Ammon's horn (tissue), 1 donor: Measurements from ENCODE around the gene C1orf174.

Source experiments
- DNase-seq: peaks from one replicate; pipeline ENCODE4 v3.0.0-alpha.2; 2016; ENCODE audit warnings: low spot score

C1orf174 gene

GRCh38 chr1:3895279-3895950 lies 4.7 kb downstream of the C1orf174 start:
- DNase-seq: no peak

- no peak for DNase-seq
These were observed 5.3 kb downstream of the C1orf174 start for GRCh38 chr1:3894626-3895278.

- DNase-seq: no peak
These were observed 6.9 kb downstream of the C1orf174 start for GRCh38 chr1:3893190-3893589.

- DNase-seq: peak; percentile 47
These were observed 7.3 kb downstream of the C1orf174 start for GRCh38 chr1:3892748-3893147.

- peak; percentile 30 for DNase-seq
These were observed 8.7 kb downstream of the C1orf174 start for GRCh38 chr1:3891329-3891865.

- no peak for DNase-seq
These were observed 9.4 kb downstream of the C1orf174 start for GRCh38 chr1:3890389-3891328.

GRCh38 chr1:3889936-3890335 lies 10.1 kb downstream of the C1orf174 start:
- no peak for DNase-seq

- no peak for DNase-seq
These were observed 11.8 kb downstream of the C1orf174 start for GRCh38 chr1:3888301-3888700.

GRCh38 chr1:3886691-3887090 lies 13.4 kb downstream of the C1orf174 start:
- DNase-seq: no peak

- no peak for DNase-seq
These were observed 13.9 kb downstream of the C1orf174 start for GRCh38 chr1:3886106-3886670.

GRCh38 chr1:3885611-3886010 lies 14.5 kb downstream of the C1orf174 start:
- no peak for DNase-seq

GRCh38 chr1:3884966-3885365 lies 15.1 kb downstream of the C1orf174 start:
- DNase-seq: no peak

- no peak for DNase-seq
These were observed 16.7 kb downstream of the C1orf174 start for GRCh38 chr1:3883194-3883925.

GRCh38 chr1:3881193-3881480 lies 18.9 kb downstream of the C1orf174 start:
- no peak for DNase-seq

- DNase-seq: no peak
These were observed 19.5 kb downstream of the C1orf174 start for GRCh38 chr1:3880429-3881192.

GRCh38 chr1:3879787-3880428 lies 20.2 kb downstream of the C1orf174 start:
- no peak for DNase-seq

GRCh38 chr1:3879099-3879498 lies 21.0 kb downstream of the C1orf174 start:
- DNase-seq: no peak

GRCh38 chr1:3876716-3877115 lies 23.4 kb downstream of the C1orf174 start:
- DNase-seq: no peak

- no peak for DNase-seq
These were observed 25.3 kb downstream of the C1orf174 start for GRCh38 chr1:3874736-3875135.

- DNase-seq: no peak
These were observed 27.5 kb downstream of the C1orf174 start for GRCh38 chr1:3872546-3872945.
